Parathyroid adenoma (tissue), 2 donors: Measurements from ENCODE around the gene NIT2.

Source experiments
- H2AFZ ChIP-seq: fragments of 300-600 bp; sonication (generic); one replicate; pipeline ENCODE4 v1.7.0; 2017; ENCODE audit warnings: antibody characterized with exemption, mild to moderate bottlenecking
- H3K27ac ChIP-seq: fragments of 300-600 bp; sonication (generic); one replicate; pipeline ENCODE4 v1.7.0; 2017
- H3K27me3 ChIP-seq: fragments of 300-600 bp; sonication (generic); one replicate; pipeline ENCODE4 v1.7.0; 2017; ENCODE audit warnings: low read length; ENCODE audit not compliant: control insufficient read depth, insufficient read depth
- H3K36me3 ChIP-seq: fragments of 300-600 bp; sonication (generic); one replicate; pipeline ENCODE4 v1.7.0; 2017; ENCODE audit warnings: low read length; ENCODE audit not compliant: control insufficient read depth, insufficient read depth
- H3K4me1 ChIP-seq: fragments of 300-600 bp; sonication (generic); one replicate; pipeline ENCODE4 v1.7.0; 2017; ENCODE audit warnings: control low read depth
- H3K4me2 ChIP-seq: fragments of 300-600 bp; sonication (generic); one replicate; pipeline ENCODE4 v1.7.0; 2017; ENCODE audit warnings: low read length
- H3K4me3 ChIP-seq: fragments of 300-600 bp; sonication (generic); one replicate; pipeline ENCODE4 v1.7.0; 2017; ENCODE audit warnings: low read depth, low read length
- H3K79me2 ChIP-seq: fragments of 300-600 bp; sonication (generic); one replicate; pipeline ENCODE4 v1.7.0; 2017; ENCODE audit warnings: control low read depth
- H3K9ac ChIP-seq: fragments of 300-600 bp; sonication (generic); one replicate; pipeline ENCODE4 v1.7.0; 2017; ENCODE audit warnings: mild to moderate bottlenecking
- H3K9me3 ChIP-seq: fragments of 300-600 bp; sonication (generic); one replicate; pipeline ENCODE4 v1.7.0; 2017; ENCODE audit warnings: low read length; ENCODE audit not compliant: control insufficient read depth
- CTCF ChIP-seq: fragments of 300-600 bp; sonication (generic); IDR thresholded peaks from one replicate; pipeline ENCODE4 v1.7.0; 2017; ENCODE audit warnings: antibody characterized with exemption, mild to moderate bottlenecking
- donor health status: primary hyperparathyroidism.

Gene NIT2

DNA sequence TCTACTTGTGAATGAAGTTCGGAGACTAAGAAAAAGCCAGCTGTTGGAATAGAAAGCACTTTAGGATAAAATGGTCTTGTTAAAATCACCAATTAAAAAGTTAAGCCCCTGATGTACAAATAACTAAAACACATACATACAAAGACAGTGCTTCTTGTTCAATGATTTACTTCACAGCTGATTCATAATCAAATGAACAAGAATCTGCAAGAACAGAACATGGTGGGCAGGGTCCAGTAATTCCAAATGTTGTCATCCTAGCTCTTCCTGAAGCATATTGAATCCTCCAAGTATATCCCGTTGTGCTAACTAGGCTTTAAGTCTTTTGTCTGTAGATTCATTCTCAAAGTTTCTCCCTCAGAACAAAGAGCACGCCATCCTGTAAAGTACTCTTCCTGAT lies 24.5 kb downstream of the NIT2 start:
- no peak overlapping the region for H3K4me2 ChIP-seq
- no peak overlapping the region for H3K9ac ChIP-seq
- no peaks in the 10 kb centered on the region for H3K4me1 ChIP-seq
- no peak for TF ChIP-seq CTCF
- H3K36me3 ChIP-seq, result no peaks in the 10 kb centered on the region
- no peaks in the 10 kb centered on the region for H3K79me2 ChIP-seq
- no peaks in the 10 kb centered on the region for H3K9me3 ChIP-seq
- H3K27ac ChIP-seq, result no peak overlapping the region
- H2AFZ ChIP-seq, result no peak overlapping the region
- H3K27me3 ChIP-seq, result no peaks in the 10 kb centered on the region
- H3K4me3 ChIP-seq, result no peak overlapping the region

- no peak for TF ChIP-seq CTCF
- Histone ChIP-seq H3K4me2 (no peak overlapping the region), H3K27ac (no peak overlapping the region), H3K27me3 (no peaks in the 10 kb centered on the region), H3K9ac (no peak overlapping the region), H3K4me3 (no peak overlapping the region), H3K9me3 (no peaks in the 10 kb centered on the region), H3K36me3 (no peaks in the 10 kb centered on the region), H3K4me1 (no peaks in the 10 kb centered on the region), H3K79me2 (no peaks in the 10 kb centered on the region), H2AFZ (no peak overlapping the region)
These were observed 26.4 kb downstream of the NIT2 start for GRCh38 chr3:100360757-100361496.

GRCh38 chr3:100361897-100362296 lies 27.3 kb downstream of the NIT2 start:
- no peak for TF ChIP-seq CTCF

GRCh38 chr3:100364421-100364820 lies 29.9 kb downstream of the NIT2 start:
- Histone ChIP-seq H3K4me2 (no peak overlapping the region), H3K9me3 (no peaks in the 10 kb centered on the region), H3K4me1 (no peaks in the 10 kb centered on the region), H2AFZ (no peak overlapping the region), H3K9ac (no peak overlapping the region), H3K27me3 (no peaks in the 10 kb centered on the region), H3K4me3 (no peak overlapping the region), H3K79me2 (no peaks in the 10 kb centered on the region), H3K36me3 (no peaks in the 10 kb centered on the region), H3K27ac (no peak overlapping the region)
- no peak for TF ChIP-seq CTCF

More at GRCh38 chr3:100361897-100362296, 27.3 kb downstream of the NIT2 start:
- H3K4me1 ChIP-seq, result no peaks in the 10 kb centered on the region
- no peaks in the 10 kb centered on the region for H3K79me2 ChIP-seq
- no peaks in the 10 kb centered on the region for H3K9me3 ChIP-seq
- no peak overlapping the region for H3K4me3 ChIP-seq
- H3K4me2 ChIP-seq, result no peak overlapping the region
- H3K36me3 ChIP-seq, result no peaks in the 10 kb centered on the region
- no peak overlapping the region for H3K27ac ChIP-seq
- no peak overlapping the region for H2AFZ ChIP-seq
- no peak overlapping the region for H3K9ac ChIP-seq
- no peaks in the 10 kb centered on the region for H3K27me3 ChIP-seq

GRCh38 chr3:100366424-100366823 lies 31.9 kb downstream of the NIT2 start:
- Histone ChIP-seq H3K9me3 (no peaks in the 10 kb centered on the region), H3K36me3 (no peaks in the 10 kb centered on the region), H2AFZ (no peak overlapping the region), H3K27ac (no peak overlapping the region), H3K27me3 (no peaks in the 10 kb centered on the region), H3K79me2 (no peaks in the 10 kb centered on the region), H3K4me1 (no peaks in the 10 kb centered on the region), H3K4me2 (no peak overlapping the region), H3K9ac (no peak overlapping the region), H3K4me3 (no peak overlapping the region)
- TF ChIP-seq CTCF, result no peak
